Trophoblast cell (in vitro differentiated cells and primary cell): Measurements from ENCODE around the gene FAM174B. TPM values are rescaled to one million over a fixed set of nuclear protein-coding genes. Genes with fewer than 3 reads are reported as not detected.

ENCODE experiments used
- DNase-seq, 2 donors: peaks; one replicate each; pipeline ENCODE4 v3.0.0-alpha.2; 2016
- H2AFZ ChIP-seq: 2 replicates; pipeline ENCODE4 v1.6.1; 2013; ENCODE audit warnings: low read length, moderate library complexity, mild to moderate bottlenecking; ENCODE audit not compliant: insufficient read depth, poor library complexity
- H2AK5ac ChIP-seq: 2 replicates; pipeline ENCODE4 v1.6.1; 2013; ENCODE audit warnings: mild to moderate bottlenecking, low read length
- H2BK120ac ChIP-seq: 2 replicates; pipeline ENCODE4 v1.6.1; 2013; ENCODE audit warnings: low read length, mild to moderate bottlenecking, moderate library complexity; ENCODE audit not compliant: insufficient read depth, poor library complexity
- H2BK12ac ChIP-seq: 2 replicates; pipeline ENCODE4 v1.6.1; 2013; ENCODE audit warnings: mild to moderate bottlenecking, low read length, moderate library complexity
- H2BK5ac ChIP-seq: 2 replicates; pipeline ENCODE4 v1.6.1; 2013; ENCODE audit warnings: low read length, low read depth, moderate library complexity, mild to moderate bottlenecking; ENCODE audit not compliant: poor library complexity
- H3K14ac ChIP-seq: 2 replicates; pipeline ENCODE4 v1.6.1; 2013; ENCODE audit warnings: mild to moderate bottlenecking, low read length
- H3K18ac ChIP-seq: 2 replicates; pipeline ENCODE4 v1.6.1; 2013; ENCODE audit warnings: mild to moderate bottlenecking, low read length
- H3K23ac ChIP-seq: 2 replicates; pipeline ENCODE4 v1.6.1; 2013; ENCODE audit warnings: low read length
- H3K27ac ChIP-seq: 2 replicates; pipeline ENCODE4 v1.5.1; 2013; ENCODE audit warnings: low read depth, mild to moderate bottlenecking, inconsistent platforms, low read length, moderate library complexity
- H3K27me3 ChIP-seq: 2 replicates; pipeline ENCODE4 v1.6.1; 2013; ENCODE audit warnings: inconsistent platforms, mild to moderate bottlenecking, low read length, moderate library complexity; ENCODE audit not compliant: insufficient read depth
- H3K36me3 ChIP-seq, 2 experiments: 1 replicate in 1 of 2; 2 replicates in 1 of 2; pipeline ENCODE4 v1.6.1; 2013; ENCODE audit warnings: low read length in 2 of 2, mild to moderate bottlenecking in 2 of 2, moderate library complexity in 1 of 2; ENCODE audit not compliant: insufficient read depth in 2 of 2, control insufficient read depth in 1 of 2
- H3K4ac ChIP-seq: 2 replicates; pipeline ENCODE4 v1.6.1; 2013; ENCODE audit warnings: low read depth, mild to moderate bottlenecking, low read length, moderate library complexity
- H3K4me1 ChIP-seq, 2 experiments: 1 replicate in 1 of 2; 2 replicates in 1 of 2; pipeline ENCODE4 v1.6.1; 2013; ENCODE audit warnings: low read length in 2 of 2, mild to moderate bottlenecking in 2 of 2, moderate library complexity in 1 of 2; ENCODE audit not compliant: insufficient read depth in 2 of 2, control insufficient read depth in 1 of 2
- H3K4me2 ChIP-seq: 2 replicates; pipeline ENCODE4 v1.6.1; 2013; ENCODE audit warnings: inconsistent platforms, mild to moderate bottlenecking, low read length, moderate library complexity
- H3K4me3 ChIP-seq: 2 replicates; pipeline ENCODE4 v1.5.1; 2013; ENCODE audit warnings: mild to moderate bottlenecking, low read depth, low read length, inconsistent platforms
- H3K79me1 ChIP-seq: one replicate; pipeline ENCODE4 v1.6.1; 2013; ENCODE audit warnings: low read length
- H3K79me2 ChIP-seq: 2 replicates; pipeline ENCODE4 v1.6.1; 2013; ENCODE audit warnings: low read length, mild to moderate bottlenecking; ENCODE audit not compliant: control insufficient read depth, insufficient read depth, poor library complexity
- H3K9ac ChIP-seq: 2 replicates; pipeline ENCODE4 v1.6.1; 2013; ENCODE audit warnings: mild to moderate bottlenecking, low read length
- H3K9me3 ChIP-seq: 2 replicates; pipeline ENCODE4 v1.6.1; 2013; ENCODE audit warnings: low read depth, mild to moderate bottlenecking, control low read depth, inconsistent platforms, low read length; ENCODE audit not compliant: insufficient read depth
- H4K12ac ChIP-seq: 2 replicates; pipeline ENCODE4 v1.6.1; 2013; ENCODE audit warnings: low read depth, mild to moderate bottlenecking, low read length, moderate library complexity
- H4K8ac ChIP-seq: 2 replicates; pipeline ENCODE4 v1.6.1; 2013; ENCODE audit warnings: low read depth, mild to moderate bottlenecking, low read length, moderate library complexity
- H4K91ac ChIP-seq: one replicate; pipeline ENCODE4 v1.6.1; 2013; ENCODE audit warnings: low read depth, mild to moderate bottlenecking, low read length, moderate library complexity
- WGBS: extraction: QIAGEN DNeasy Blood & Tissue Kit; methylation state at CpG from one replicate; pipeline ENCODE4 v1.1.7; 2013; ENCODE audit warnings: missing lambda C conversion rate; ENCODE audit not compliant: insufficient read length, insufficient coverage; ENCODE audit errors: extremely low coverage; 5-methylcytosine and 5-hydroxymethylcytosine counted together
- polyA plus RNA-seq: library from polyadenylated mRNA; stranded (reverse); fragments of 200-250 nt; gene quantifications from 2 replicates; pipeline ENCODE4 v1.2.3, GENCODE V29; 2013

FAM174B gene
- 4.7 and 5.0 TPM in 2 replicates for polyA plus RNA-seq

GRCh38 chr15:92655178-92655995 is at the start of gene FAM174B:
TSS of gene FAM174B (minus strand) at chr15:92655775.
- Histone ChIP-seq H3K9ac (no peak within 1 kb of the TSS), H2BK12ac (no peak within 1 kb of the TSS), H3K14ac (peak within 1 kb of the TSS; percentile 60), H3K4me1 (peaks cover 9 to 13% of the 10 kb centered on the region in 2 experiments), H3K18ac (no peak within 1 kb of the TSS), H2BK120ac (peak within 1 kb of the TSS; percentile 55), H4K12ac (peak within 1 kb of the TSS; percentile 23), H2AFZ (peak within 1 kb of the TSS; percentile 89), H3K27me3 (no peaks in the 10 kb centered on the region), H3K4me3 (peak within 1 kb of the TSS; percentile 63), H4K91ac (peak within 1 kb of the TSS; percentile 17), H3K27ac (no peak within 1 kb of the TSS), H3K79me1 (peaks cover 4% of the 10 kb centered on the region), H2BK5ac (no peak within 1 kb of the TSS), H3K9me3 (peaks cover 2% of the 10 kb centered on the region), H3K4ac (no peak within 1 kb of the TSS), H3K4me2 (peak within 1 kb of the TSS; percentile 70), H2AK5ac (no peak within 1 kb of the TSS), H3K36me3 (no peaks in the 10 kb centered on the region), H3K79me2 (no peaks in the 10 kb centered on the region), H4K8ac (peak within 1 kb of the TSS; percentile 75), H3K23ac (no peak within 1 kb of the TSS)
- WGBS: no CpG with 5 or more reads among the region's 100 CpGs
- DNase-seq: peak in 1 of 2 donors; percentile 35

DNA sequence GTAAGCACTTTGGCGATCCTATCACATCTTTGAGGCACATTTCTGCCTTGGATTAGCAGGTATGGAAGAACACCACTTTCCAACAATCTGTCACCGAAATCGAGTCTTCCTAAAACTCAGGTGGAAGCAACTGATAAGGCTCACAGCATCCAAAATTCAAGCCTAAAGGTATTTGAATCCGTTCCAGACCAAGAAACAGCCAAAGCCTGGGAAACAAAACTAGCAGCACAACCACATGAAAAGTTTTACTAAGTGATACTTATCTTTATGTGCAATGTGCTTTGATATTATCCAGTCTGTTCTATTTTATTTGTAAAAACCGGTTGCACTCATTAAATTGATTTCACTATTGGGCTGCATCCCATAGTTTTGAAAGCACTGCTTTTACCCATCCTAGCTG is 40.5 kb upstream of the FAM174B start:
- no peak overlapping the region for H2BK12ac ChIP-seq
- no CpG with 5 or more reads among the region's 5 CpGs for WGBS
- no peak overlapping the region for H3K14ac ChIP-seq
- no peak for DNase-seq
- no peaks in the 10 kb centered on the region for H3K36me3 ChIP-seq
- no peak overlapping the region for H4K91ac ChIP-seq
- no peak overlapping the region for H3K4ac ChIP-seq
- no peak overlapping the region for H4K8ac ChIP-seq
- H3K27ac ChIP-seq: no peak overlapping the region
- no peak overlapping the region for H3K4me2 ChIP-seq
- H2BK5ac ChIP-seq: no peak overlapping the region
- H4K12ac ChIP-seq: no peak overlapping the region
- H3K23ac ChIP-seq: no peak overlapping the region
- no peaks in the 10 kb centered on the region for H3K27me3 ChIP-seq
- no peaks in the 10 kb centered on the region for H3K79me2 ChIP-seq
- H3K79me1 ChIP-seq: no peaks in the 10 kb centered on the region
- H3K9me3 ChIP-seq: peaks cover 2% of the 10 kb centered on the region
- no peaks in the 10 kb centered on the region for H3K4me1 ChIP-seq
- H3K18ac ChIP-seq: no peak overlapping the region
- H3K9ac ChIP-seq: no peak overlapping the region
- no peak overlapping the region for H2BK120ac ChIP-seq
- no peak overlapping the region for H2AK5ac ChIP-seq
- H2AFZ ChIP-seq: no peak overlapping the region
- no peak overlapping the region for H3K4me3 ChIP-seq

DNA sequence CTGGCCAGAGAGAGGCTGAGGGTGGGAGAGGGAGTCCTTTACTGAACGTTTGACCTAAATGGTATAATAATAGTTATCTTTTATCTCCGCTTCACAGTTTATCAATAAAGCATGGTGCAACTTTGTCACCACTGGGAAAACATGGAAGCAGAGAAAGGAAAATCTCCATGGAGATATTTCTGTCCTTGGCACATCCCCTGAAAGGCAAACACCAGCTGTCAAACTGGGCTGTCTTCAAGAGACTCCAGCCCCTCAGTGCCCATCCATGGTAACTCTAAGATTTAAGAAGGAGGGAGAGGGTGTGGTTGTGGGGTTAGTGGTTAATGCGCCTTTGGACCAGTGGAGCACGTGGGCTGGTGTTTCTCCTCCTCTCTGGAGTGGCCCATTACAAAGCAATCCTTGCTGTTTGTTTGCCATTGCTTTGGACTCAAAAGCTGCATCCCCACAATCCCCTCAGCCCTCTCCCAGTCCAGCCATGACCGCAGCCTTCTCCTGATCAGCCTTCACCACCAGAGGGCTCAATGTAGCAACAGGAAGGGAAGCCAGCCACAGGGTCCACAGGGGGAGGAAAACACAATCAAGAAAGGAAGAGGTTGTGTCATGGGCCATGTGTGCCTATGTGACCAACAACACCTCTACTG is 38.2 kb upstream of the FAM174B start:
- Histone ChIP-seq H4K12ac (no peak overlapping the region), H2BK5ac (no peak overlapping the region), H3K23ac (no peak overlapping the region), H3K4me3 (no peak overlapping the region), H2BK12ac (no peak overlapping the region), H3K36me3 (no peaks in the 10 kb centered on the region), H3K14ac (no peak overlapping the region), H4K8ac (no peak overlapping the region), H3K4me1 (no peaks in the 10 kb centered on the region), H2BK120ac (no peak overlapping the region), H2AFZ (no peak overlapping the region), H3K9me3 (peaks cover 3% of the 10 kb centered on the region), H3K79me2 (no peaks in the 10 kb centered on the region), H3K4me2 (no peak overlapping the region), H3K9ac (no peak overlapping the region), H3K27ac (no peak overlapping the region), H3K4ac (no peak overlapping the region), H3K79me1 (no peaks in the 10 kb centered on the region), H2AK5ac (no peak overlapping the region), H3K27me3 (no peaks in the 10 kb centered on the region), H3K18ac (no peak overlapping the region), H4K91ac (no peak overlapping the region)
- DNase-seq: peak in 1 of 2 donors; percentile 35
- no CpG with 5 or more reads among the region's 5 CpGs for WGBS

DNA sequence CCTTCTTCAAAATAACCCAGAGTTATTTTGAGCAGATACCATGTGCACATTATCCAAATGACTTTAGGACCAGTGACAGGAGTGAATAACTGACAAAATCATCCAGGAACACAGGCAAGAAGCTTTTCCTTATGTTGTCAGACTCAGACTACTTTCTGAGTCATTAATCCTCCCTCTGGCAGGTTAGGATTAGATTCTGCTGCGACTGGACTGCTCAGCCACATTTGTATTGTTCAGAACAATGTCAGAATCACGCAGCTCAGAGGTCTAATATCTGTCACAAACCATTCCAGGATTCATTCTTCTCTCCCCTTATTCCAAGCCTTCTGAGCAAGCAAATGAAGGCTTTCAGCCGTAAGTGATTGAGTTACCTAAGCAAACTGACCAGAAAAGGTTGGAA is 34.8 kb upstream of the FAM174B start:
- H4K12ac ChIP-seq: no peak overlapping the region

More for the DNA sequence above, 34.8 kb upstream of the FAM174B start:
- no peak for DNase-seq
- no peak overlapping the region for H4K91ac ChIP-seq
- H3K9ac ChIP-seq: no peak overlapping the region
- no peak overlapping the region for H3K23ac ChIP-seq
- no peak overlapping the region for H3K4ac ChIP-seq
- H3K36me3 ChIP-seq: no peaks in the 10 kb centered on the region
- no peaks in the 10 kb centered on the region for H3K79me1 ChIP-seq
- no peak overlapping the region for H2AFZ ChIP-seq
- H3K14ac ChIP-seq: no peak overlapping the region
- no peak overlapping the region for H3K27ac ChIP-seq
- H4K8ac ChIP-seq: no peak overlapping the region
- H3K27me3 ChIP-seq: no peaks in the 10 kb centered on the region
- H3K4me3 ChIP-seq: no peak overlapping the region
- no CpG with 5 or more reads among the region's 3 CpGs for WGBS
- H2BK5ac ChIP-seq: no peak overlapping the region
- H2BK12ac ChIP-seq: no peak overlapping the region
- H3K79me2 ChIP-seq: no peaks in the 10 kb centered on the region
- no peaks in the 10 kb centered on the region for H3K4me1 ChIP-seq
- no peak overlapping the region for H3K18ac ChIP-seq
- H3K9me3 ChIP-seq: peaks cover 6% of the 10 kb centered on the region
- H2AK5ac ChIP-seq: no peak overlapping the region
- no peak overlapping the region for H2BK120ac ChIP-seq
- H3K4me2 ChIP-seq: no peak overlapping the region
